Pons (tissue), 1 donor: ENCODE data around the gene PIK3C2G.

Source experiments
- DNase-seq: peaks from one replicate; pipeline ENCODE4 v3.0.0-alpha.2; 2016; ENCODE audit warnings: low spot score

Gene PIK3C2G

DNA sequence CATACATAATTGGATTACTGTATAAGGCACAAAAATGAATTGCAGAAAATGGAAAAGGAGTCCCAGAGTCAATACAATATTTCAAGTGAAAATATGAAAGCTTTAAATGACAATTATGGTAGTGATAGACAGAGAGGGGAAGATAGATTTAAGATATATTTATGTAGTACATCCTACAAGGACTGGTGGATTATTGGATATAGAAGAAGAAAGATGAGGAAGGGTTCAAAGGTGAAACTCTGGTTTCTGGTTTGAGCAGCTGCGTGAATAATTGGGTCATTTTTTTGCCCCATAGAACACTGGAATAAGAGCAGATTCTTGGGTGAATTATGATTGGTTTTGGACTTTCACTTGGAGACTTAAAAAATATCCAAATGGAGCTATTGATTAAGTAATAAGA lies 19.4 kb downstream of the PIK3C2G start:
- no peak for DNase-seq

DNA sequence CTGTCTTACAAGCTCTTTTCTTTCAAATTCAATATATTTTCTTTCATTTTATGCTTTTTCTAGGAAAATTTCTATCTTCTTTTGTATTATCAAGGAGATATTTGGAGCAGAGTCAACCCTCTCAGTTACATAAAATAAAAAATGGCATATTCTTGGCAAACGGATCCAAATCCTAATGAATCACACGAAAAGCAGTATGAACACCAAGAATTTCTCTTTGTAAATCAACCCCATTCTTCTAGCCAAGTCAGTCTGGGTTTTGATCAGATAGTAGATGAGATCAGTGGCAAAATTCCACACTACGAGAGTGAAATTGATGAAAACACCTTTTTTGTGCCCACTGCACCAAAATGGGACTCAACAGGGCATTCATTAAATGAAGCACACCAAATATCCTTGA lies 20.6 kb downstream of the PIK3C2G start:
- no peak for DNase-seq

DNA sequence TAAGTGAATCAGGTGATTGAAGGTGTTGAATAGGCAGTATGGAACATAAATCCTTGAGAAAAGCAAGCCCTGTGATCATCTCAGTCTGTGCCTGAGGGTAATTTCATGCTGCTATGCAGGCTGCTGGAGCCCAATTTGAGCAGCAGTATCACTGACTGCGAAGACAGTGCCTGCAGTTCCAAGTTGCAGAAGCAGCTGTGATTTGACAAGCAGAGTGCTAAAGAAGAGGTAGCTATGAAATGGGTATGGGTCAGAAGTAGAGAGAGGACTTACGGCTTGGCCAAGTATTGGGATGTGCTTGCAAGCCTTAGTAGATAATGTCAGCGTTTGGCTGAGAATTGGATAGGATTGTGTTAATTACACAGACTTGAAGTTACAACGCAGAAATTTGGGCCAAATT lies 22.5 kb downstream of the PIK3C2G start:
- DNase-seq: no peak

DNA sequence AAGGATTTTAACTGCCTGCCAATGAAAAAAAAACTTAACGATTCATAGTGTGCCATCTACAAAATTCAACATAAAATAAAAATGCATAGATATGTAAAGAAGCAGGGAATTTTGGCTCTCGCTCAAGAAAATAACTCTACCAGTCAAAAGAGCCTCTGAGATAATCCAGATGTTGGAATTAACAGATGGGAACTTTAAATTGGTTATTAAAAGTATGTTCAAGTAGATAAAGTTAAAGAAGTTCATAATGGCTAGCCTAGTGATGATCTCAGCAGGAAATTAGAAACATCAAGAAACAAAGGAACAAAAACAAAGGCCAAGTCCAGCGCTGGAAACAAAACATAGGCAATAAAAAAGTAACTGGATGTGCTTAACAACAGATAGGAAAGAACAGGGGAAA lies 23.1 kb downstream of the PIK3C2G start:
- DNase-seq: no peak

DNA sequence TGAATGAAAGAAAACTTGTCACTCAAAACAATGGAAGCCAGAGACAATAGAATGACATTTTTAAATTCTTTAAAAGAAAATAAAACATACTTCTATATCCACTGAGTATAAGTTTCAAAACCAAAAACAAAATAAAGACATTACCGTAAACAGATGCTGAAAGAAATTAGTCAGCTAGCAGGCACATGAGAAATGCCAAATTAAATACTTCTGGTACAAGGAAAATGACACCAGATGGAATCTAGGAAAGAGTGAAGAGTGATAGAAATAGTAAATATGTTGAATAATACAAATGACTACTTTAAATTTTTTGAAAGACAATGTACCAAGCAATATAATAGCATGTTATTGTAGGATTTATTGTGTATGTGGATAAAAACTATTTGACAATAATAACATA lies 23.8 kb downstream of the PIK3C2G start:
- no peak for DNase-seq

DNA sequence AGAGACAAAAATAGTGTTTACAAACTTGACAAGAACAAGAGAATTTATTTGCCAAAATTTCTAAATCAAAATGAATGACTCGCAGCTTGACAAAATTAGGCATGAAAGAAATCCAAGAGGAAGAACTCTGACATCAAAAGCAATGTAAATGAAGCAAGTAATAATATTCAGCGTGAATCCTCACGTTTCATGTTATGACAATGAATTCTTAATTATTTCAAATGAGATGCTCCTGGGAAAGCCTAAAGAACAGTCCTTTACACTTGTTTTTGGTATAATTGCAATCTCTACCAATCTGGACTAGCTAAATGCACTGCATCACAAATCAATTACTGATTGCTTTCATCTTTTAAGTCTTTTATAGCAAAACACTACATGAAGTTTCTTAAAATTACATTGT lies 29.1 kb downstream of the PIK3C2G start:
- DNase-seq: no peak

DNA sequence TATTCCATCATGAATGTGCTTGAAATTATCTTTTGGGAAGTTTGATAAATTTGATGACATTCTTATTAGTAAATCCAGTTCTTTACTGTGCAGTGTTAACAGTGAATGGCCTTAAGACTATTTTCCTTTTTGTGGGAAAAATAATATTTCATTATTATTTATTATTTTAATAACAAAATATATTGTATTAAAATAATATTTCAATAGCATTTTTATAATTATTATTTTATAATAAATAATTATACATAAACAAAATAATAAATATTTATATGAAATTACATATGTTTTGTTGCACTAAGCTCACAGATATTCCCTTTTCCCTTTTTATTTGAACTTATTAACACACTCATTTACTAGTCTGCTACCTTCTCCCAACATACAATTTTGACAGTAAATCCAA lies 33.6 kb downstream of the PIK3C2G start:
- no peak for DNase-seq

DNA sequence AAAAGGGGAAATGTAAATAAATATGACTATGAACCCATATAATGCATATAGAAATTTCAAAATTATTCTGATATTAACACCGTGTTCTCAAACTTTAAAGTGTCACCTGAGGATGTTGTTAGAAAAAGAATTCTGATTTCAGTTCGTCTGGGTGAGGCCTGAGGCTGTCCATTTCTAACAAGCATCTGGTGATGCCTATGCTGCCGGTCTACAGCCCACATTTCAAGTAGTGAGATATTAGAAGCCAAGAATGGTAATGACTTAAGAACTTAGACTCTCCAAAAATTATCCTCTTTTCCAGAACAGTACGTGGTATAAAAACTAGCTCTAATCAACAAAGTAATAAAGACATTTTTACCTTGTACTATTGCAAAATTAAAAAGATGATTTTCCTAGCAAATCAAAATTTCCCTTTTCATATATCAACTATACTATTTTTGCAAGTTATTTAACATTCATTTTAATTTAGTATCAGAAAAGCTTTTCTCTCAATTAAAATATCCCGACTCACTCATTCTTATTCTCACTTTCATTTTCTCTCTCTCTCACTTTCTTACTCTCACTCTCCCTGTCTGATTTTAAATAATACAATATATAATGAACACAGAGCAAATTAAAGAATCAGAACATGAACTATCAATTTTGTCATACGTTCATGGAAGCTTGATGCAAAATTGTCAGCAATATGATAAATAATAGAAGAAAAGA lies 35.0 kb downstream of the PIK3C2G start:
- no peak for DNase-seq

DNA sequence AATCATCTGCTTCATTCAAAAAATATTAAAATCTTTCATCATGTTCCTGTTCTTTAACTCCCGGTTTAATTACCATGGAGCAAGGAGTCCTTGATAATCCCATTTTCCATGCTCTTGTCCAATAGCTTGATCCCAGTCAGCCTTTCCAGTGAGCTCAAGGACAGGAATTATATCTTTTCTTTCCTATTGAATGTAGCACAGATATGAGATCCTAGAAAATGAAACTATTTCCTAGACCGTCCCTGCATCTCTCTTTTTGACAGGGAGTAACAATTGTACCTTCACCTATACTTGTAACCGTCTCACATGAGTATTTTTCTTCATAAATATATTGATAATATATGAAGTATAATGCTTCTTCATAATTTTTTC lies 35.6 kb downstream of the PIK3C2G start:
- DNase-seq: no peak

DNA sequence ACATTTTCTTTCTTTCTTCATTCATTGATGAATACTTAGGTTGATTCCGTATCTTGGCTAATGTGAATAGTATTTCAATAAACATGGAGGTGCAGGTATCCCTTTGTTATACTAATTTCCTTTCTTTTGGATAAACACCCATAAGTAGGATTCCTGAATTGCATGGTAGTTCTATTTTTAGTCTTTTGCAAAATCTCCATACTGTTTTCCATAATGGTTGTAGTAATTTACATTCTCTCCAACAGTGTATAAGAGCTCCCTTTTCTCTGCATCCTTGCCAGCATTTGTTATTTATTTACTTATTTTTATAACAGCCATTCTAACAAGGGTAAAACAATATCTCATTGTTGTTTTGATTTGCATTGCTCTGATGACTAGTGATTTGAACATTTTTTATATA lies 36.6 kb downstream of the PIK3C2G start:
- no peak for DNase-seq

DNA sequence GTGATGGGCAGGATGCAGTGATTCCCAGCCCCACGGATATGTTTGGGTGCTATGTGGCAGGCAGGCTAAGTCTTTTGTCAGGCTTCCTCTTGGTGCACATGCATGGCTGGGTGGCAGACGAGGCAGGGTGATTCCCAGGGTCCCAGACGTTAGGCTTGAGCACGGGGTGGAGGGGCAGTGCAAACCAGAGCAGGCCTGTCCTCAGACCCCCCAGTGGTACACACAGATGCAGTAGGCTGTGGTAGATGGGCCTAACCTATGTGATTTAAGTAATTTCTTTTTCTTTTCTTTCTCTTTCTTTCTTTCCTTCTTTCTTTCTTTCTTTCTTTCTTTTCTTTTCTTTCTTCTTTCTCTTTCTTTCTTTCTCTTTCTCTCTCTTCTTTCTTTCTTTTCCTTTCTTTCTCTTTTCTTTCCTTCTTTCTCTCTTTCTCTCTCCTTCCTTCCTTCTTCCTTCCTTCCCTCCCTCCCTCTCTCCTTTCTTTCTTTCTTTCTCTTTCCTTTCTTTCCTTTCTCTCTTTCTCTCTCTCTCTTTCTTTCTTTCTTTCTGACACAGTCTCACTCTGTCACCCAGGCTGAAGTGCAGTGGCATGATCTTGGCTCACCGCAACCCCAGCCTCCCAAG lies 41.6 kb downstream of the PIK3C2G start:
- DNase-seq: no peak

DNA sequence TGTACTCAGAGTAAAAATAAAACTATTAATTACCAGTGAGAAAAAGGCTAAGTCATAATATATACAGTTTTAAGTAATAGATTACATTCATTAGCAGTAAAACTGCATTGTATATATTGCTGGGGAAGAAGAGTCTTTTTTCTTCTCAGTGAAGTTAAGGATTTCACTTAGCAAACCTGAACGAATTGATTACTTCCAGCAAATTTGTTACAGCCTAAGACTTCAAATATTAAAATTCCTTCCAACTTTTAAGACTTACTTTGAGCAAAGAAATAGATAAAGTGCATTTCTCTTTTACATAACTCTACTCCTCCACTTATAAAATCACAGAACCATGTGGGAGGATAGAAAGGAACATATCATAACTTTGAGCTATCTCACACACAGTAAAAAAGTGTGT lies 43.3 kb downstream of the PIK3C2G start:
- DNase-seq: no peak

DNA sequence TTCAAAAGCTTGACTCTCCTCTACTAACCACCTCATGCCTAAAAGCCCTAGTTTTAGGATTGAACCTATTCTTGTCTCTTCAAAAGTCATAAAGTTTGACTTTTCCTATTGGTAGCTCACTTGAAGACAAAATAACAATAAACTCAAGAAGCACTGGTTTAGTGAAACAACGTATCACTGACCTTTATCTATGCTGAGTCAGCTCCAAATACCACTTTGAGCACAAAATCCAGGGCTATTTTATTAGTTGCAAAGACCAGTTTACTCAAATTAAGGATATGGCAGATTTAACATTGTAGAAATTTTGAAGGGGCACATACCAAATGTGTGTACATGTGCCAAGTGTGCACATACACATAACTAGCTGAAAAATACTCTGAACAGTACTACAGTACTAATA lies 45.0 kb downstream of the PIK3C2G start:
- DNase-seq: no peak

DNA sequence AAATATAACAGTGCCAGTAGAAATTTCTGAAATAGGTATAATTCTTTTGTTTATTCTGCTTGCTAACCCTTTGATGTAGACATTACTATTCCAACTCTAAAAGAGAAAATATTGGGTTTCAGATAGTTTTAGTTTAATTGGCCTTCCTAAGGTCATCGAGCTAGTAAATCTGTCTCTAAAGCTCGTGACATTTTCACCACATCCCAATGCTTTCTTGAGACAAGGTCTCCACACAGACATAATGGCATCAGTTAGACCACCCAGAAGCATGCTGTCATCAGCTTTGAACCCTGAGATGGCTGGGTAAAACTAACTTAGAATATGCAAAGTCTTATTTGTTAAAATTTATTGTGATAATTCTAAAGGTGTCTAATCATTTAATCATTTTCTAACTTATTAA lies 52.0 kb downstream of the PIK3C2G start:
- no peak for DNase-seq

DNA sequence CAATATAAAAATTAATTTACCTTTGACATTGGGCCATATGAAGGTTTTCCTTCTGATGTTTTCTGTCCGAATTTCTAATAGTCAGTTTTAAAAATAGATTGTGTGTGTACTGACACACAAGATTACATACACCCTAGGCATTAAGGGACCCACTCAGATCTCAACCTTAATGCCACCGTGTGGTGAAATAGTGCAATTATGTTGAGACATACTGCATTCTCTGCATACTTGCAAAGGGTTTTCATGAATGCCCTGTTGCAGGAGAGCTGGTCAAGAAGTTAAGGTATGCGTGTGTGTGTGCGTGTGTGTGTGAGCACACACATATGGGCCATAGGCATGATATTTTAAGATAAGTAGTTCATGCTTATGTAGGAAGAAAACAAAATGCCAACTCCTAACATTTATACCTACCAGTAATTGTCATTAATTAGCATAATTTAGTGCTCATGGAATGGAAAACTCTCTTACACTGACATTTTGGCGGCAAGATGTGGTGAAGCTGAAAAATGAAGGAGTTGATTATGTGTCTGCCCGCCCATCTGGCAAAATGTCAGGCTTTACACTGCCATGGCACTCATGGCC lies 58.8 kb downstream of the PIK3C2G start:
- DNase-seq: peak; percentile 49

DNA sequence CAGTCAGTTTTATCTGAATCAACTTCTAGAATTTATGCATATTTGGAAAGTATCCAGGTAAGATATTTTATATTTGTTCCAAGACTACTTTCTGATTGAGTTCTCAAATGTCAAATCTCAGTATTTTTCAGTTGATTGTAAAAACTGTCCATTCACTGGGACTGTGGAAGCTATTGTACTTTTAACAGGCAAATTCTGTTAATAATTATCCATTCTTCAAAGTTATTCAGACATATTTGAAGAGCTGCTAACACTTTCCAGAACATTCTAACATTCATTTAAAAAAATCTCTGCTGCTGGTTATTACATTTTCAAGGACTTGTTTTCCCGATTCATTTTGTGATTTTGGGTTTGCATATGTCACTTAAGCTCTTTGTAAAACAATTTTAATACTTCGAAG lies 59.7 kb downstream of the PIK3C2G start:
- DNase-seq: no peak

DNA sequence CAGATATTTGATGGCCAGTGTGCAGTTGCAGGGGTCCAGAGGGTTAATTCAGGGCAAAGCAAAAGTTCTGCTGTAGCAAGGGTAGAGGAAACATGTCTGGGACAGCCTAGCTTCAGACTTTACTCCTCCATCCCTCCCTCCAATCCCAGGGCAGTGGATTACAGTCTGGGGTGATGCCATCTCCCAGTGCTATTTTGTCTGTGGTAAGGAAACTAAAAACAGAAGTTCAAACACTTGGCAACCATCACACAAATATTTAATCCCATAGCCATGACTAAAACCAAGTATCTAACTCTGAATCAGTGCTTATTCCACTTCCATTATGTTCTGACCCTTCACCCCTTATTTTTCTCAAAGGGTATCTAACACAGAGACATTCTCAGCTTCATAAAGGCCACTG lies 61.8 kb downstream of the PIK3C2G start:
- DNase-seq: no peak

DNA sequence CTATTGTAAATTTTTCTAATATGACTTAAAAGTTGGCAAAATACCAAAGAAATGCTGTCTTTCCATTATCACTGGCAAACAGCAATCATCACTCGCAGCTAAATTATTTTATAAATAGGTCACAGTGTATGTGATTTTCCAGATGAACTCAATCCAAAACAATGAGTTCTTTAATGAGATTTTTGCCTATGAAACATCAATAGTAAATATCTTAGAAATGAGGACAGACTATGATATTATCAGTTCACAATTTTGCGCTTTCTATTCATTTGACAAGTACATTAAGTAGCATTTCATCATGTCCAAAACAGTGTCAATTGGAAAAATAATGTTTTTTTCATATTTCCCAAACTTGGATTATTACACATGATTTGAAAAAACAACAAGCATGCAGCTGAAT lies 65.7 kb downstream of the PIK3C2G start:
- DNase-seq: no peak

DNA sequence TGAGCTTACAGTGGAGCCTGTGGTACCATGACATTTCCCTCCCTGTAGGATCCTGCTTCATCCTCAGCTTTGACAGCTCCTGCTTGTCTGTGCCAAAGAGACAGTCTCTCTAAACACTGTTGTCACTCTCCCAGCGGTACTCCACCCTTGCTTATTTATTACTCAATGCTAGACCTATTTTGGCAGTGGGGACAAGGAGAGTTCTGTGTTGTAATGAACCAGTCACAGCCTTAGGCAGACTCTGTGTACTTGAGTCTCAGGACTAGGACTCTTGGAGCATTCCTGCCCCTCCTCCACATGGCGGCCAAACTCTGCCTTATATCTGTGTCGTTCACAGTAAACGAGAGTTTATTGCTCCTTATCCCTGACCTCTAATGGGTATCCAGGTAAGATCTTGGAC lies 70.9 kb downstream of the PIK3C2G start:
- DNase-seq: no peak

DNA sequence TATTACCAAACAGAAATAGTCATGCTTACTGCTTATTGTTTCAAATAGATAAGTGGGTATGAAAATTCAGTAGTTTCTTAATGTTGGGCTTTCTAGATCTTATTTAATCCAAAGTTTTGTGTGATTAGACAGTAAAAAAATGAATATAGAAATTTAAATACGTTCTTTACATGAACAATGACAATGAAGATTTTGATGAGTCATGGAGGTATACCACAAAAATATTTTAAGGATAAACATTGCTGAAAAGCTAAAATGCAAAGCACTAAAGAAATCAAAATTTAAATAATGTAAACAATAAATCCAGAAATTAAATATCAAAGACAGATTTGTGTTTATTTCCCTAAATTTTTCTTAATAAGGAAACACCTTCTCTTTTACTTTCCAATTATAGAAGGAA lies 78.3 kb downstream of the PIK3C2G start:
- no peak for DNase-seq

DNA sequence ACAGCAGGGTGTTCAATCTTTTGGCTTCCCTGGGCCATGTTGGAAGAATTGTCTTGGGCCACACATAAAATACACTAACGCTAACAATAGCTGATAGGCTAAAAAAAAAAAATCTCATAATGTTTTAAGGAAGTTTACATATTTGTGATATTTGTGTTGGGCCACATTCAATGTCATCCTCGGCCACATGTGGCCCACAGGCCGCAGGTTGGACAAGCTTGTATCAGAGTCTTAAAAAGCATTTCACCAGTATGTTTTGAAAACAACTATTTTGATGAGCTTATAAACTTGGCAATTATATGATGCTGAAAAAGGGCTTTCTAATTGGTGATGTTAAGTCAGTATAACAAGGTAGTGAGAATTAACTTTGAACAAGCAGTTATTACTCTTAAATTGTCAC lies 78.9 kb downstream of the PIK3C2G start:
- no peak for DNase-seq

DNA sequence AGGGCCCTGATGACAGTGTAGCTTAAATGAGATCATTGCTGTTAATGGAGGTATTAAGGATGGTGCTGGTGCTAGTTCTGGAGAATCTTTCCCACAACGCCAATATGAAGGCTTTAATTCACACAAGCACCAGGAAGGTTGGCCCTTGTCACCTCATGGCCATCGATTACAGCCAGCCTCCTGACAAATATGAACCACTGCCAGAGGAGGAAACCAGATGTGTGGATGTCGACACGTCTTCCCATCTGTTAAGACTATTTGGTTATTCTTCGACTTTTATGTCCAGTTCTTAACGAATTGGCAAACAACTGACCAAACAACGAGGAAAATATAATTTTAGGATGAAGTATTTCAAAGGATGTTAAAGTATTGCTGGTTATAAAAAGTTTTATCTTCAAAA lies 79.5 kb downstream of the PIK3C2G start:
- no peak for DNase-seq

DNA sequence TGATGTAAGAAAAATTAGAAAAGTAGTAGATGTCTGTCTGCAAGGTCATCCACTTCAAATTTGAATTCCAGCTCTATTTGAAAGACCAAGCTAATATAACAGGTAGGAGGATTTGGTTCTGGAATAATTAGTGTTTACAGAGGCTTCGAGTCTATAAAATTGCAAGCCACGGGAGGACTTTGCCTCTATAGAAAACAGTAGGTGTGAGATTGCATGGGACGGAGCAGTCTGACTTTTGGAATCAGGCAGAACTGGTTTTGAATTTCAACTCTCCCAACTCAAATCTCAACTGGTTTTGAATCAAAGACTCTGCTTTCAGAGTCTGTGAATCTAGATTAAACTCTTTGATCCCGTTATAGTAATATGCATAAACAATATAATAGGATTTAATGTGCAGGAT lies 82.4 kb downstream of the PIK3C2G start:
- no peak for DNase-seq
